SK-N-SH (cell line): Measurements from ENCODE around the gene KIAA0232. TPM values are rescaled to one million over a fixed set of nuclear protein-coding genes. Genes with fewer than 3 reads are reported as not detected.
"Not testable (repeated sequence)": the region's sequence is repeated elsewhere in the genome, so short reads cannot be mapped to it uniquely, and the experiment has no call there.

Experiments used
- CTCF ChIA-PET: fragments of 300-600, 350-600 bp; formaldehyde crosslinking; extraction: SDS; loops from one replicate; lab custom pipeline; 2021; lab: Yijun Ruan, JAX
- POLR2A ChIA-PET: fragments of 350-600 bp; sonication (Branson Sonifier 250); formaldehyde crosslinking; extraction: SDS; loops from one replicate; lab custom pipeline; 2020; ENCODE audit warnings: antibody characterized with exemption, inconsistent platforms; lab: Yijun Ruan, JAX
- DNase-seq: peaks from one replicate; pipeline ENCODE4 v3.0.0; 2012
- H2AFZ ChIP-seq: fragments of 200-600 bp; sonication (generic); 2 replicates; pipeline ENCODE4 v1.8.1; 2016; ENCODE audit warnings: antibody characterized with exemption, mild to moderate bottlenecking, low read depth
- H3F3A ChIP-seq: fragments of 200-600 bp; sonication (generic); replicated peaks from 2 replicates; pipeline ENCODE3; 2016; ENCODE audit warnings: antibody characterized with exemption, mild to moderate bottlenecking; ENCODE audit not compliant: insufficient read depth
- H3K27ac ChIP-seq, 2 experiments: fragments of 200-500 bp in 1 of 2; fragments of 200-600 bp in 1 of 2; sonication (Bioruptor generic) in 1 of 2; sonication (generic), shearing (Covaris generic) in 1 of 2; 2 replicates each; pipeline versions ENCODE4 v1.5.1 to v1.6.1; 2014 to 2016; ENCODE audit warnings: low read depth in 2 of 2, inconsistent platforms in 1 of 2, low read length in 1 of 2, mild to moderate bottlenecking in 1 of 2, mixed read lengths in 1 of 2
- H3K27me3 ChIP-seq: fragments of 200-600 bp; sonication (generic), shearing (Covaris generic); 2 replicates; pipeline ENCODE4 v1.6.1; 2016; ENCODE audit warnings: mixed run types; ENCODE audit not compliant: insufficient read depth
- H3K36me3 ChIP-seq, 2 experiments: fragments of 200-500 bp in 1 of 2; fragments of 200-600 bp in 1 of 2; sonication (Bioruptor generic) in 1 of 2; sonication (generic) in 1 of 2; replicated peaks in 1 of 2; 2 replicates each; pipeline versions ENCODE3 to v1.5.1; 2014 to 2016; ENCODE audit warnings: low read length in 1 of 2, mild to moderate bottlenecking in 1 of 2; ENCODE audit not compliant: insufficient read depth in 2 of 2, control insufficient read depth in 1 of 2
- H3K4me1 ChIP-seq, 2 experiments: fragments of 200-500 bp in 1 of 2; fragments of 200-600 bp in 1 of 2; sonication (Bioruptor generic) in 1 of 2; sonication (generic), shearing (Covaris generic) in 1 of 2; 2 replicates each; pipeline versions ENCODE4 v1.5.1 to v1.6.1; 2014 to 2016; ENCODE audit warnings: low read depth in 1 of 2, low read length in 1 of 2, mixed run types in 1 of 2; ENCODE audit not compliant: insufficient read depth in 2 of 2, control insufficient read depth in 1 of 2
- H3K4me2 ChIP-seq: fragments of 200-600 bp; sonication (generic), shearing (Covaris generic); 2 replicates; pipeline ENCODE4 v1.6.1; 2017; ENCODE audit warnings: mixed run types
- H3K4me3 ChIP-seq, 2 experiments: fragments of 200-500 bp in 1 of 2; fragments of 200-600 bp in 1 of 2; sonication (Bioruptor generic) in 1 of 2; sonication (generic), shearing (Covaris generic) in 1 of 2; 2 replicates each; pipeline versions ENCODE4 v1.5.1 to v1.8.1; 2014 to 2016; ENCODE audit warnings: low read depth in 2 of 2, inconsistent platforms in 1 of 2, low read length in 1 of 2, mild to moderate bottlenecking in 1 of 2, mixed read lengths in 1 of 2, moderate library complexity in 1 of 2
- H3K79me2 ChIP-seq: fragments of 200-600 bp; sonication (generic); 2 replicates; pipeline ENCODE4 v1.8.1; 2017; ENCODE audit warnings: mild to moderate bottlenecking; ENCODE audit not compliant: insufficient read depth
- H3K9ac ChIP-seq: fragments of 200-600 bp; sonication (generic); 2 replicates; pipeline ENCODE4 v1.6.1; 2017; ENCODE audit warnings: mixed run types
- H3K9me2 ChIP-seq: fragments of 200-600 bp; sonication (generic); 2 replicates; pipeline ENCODE4 v1.6.1; 2017; ENCODE audit warnings: mixed run types
- H3K9me3 ChIP-seq: fragments of 200-600 bp; sonication (generic); 2 replicates; pipeline ENCODE4 v1.6.1; 2017; ENCODE audit warnings: mixed run types, mild to moderate bottlenecking, moderate library complexity
- H4K20me1 ChIP-seq: fragments of 200-600 bp; sonication (generic); 2 replicates; pipeline ENCODE4 v1.6.1; 2017; ENCODE audit warnings: mild to moderate bottlenecking, mixed run types; ENCODE audit not compliant: insufficient read depth
- CTCF ChIP-seq: fragments of 200-600 bp; sonication (generic); IDR thresholded peaks from 2 replicates; pipeline ENCODE4 v1.6.1; 2017; ENCODE audit warnings: antibody characterized with exemption, mild to moderate bottlenecking, moderate library complexity
- EP300 ChIP-seq, 2 experiments: IDR thresholded peaks; 2 replicates each; pipeline versions ENCODE4 v1.4.0 to v1.6.1; 2012; ENCODE audit warnings: borderline replicate concordance in 1 of 2, low read depth in 1 of 2, low read length in 1 of 2
- FOXJ3 ChIP-seq: sonication (generic); formaldehyde crosslinking; IDR thresholded peaks from 2 replicates; pipeline ENCODE4 v1.5.1; 2020; ENCODE audit warnings: mild to moderate bottlenecking, missing genetic modification reagents
- GABPA ChIP-seq: IDR thresholded peaks from 2 replicates; pipeline ENCODE4 v1.4.0; 2012; ENCODE audit warnings: low read depth, mild to moderate bottlenecking
- MXI1 ChIP-seq: IDR thresholded peaks from 2 replicates; pipeline ENCODE4 v1.6.1; 2012; ENCODE audit warnings: mild to moderate bottlenecking, low read depth, low read length, improper control_type of control experiment
- POLR2AphosphoS5 ChIP-seq: IDR thresholded peaks from 2 replicates; pipeline ENCODE4 v1.6.1; 2012; ENCODE audit warnings: low read depth, low read length
- RAD21 ChIP-seq: IDR thresholded peaks from 2 replicates; pipeline ENCODE4 v1.6.1; 2012; ENCODE audit warnings: mild to moderate bottlenecking, low read length
- RCOR1 ChIP-seq: fragments of 150-350 bp; IDR thresholded peaks from 2 replicates; pipeline ENCODE4 v1.6.1; 2017; ENCODE audit warnings: antibody characterized with exemption, low read length
- SMC3 ChIP-seq: IDR thresholded peaks from 2 replicates; pipeline ENCODE4 v1.6.1; 2012; ENCODE audit warnings: low read depth, low read length, improper control_type of control experiment
- TAF1 ChIP-seq: IDR thresholded peaks from 2 replicates; pipeline ENCODE4 v1.6.1; 2012; ENCODE audit warnings: low read depth, mild to moderate bottlenecking, low read length, moderate library complexity, borderline replicate concordance
- TCF12 ChIP-seq: IDR thresholded peaks from 2 replicates; pipeline ENCODE4 v1.4.0; 2012
- TEAD4 ChIP-seq: IDR thresholded peaks from 2 replicates; pipeline ENCODE4 v1.4.0; 2012; ENCODE audit warnings: mild to moderate bottlenecking, borderline replicate concordance; ENCODE audit not compliant: insufficient read depth
- YY1 ChIP-seq: IDR thresholded peaks from 2 replicates; pipeline ENCODE4 v1.4.0; 2012; ENCODE audit warnings: low read depth, mild to moderate bottlenecking
- WGBS: methylation state at CpG from one replicate; pipeline ENCODE4 v1.1.6; 2017; ENCODE audit warnings: low lambda C conversion rate; 5-methylcytosine and 5-hydroxymethylcytosine counted together
- polyA plus RNA-seq, 3 experiments: library from polyadenylated mRNA; depleted of rRNA; stranded (reverse); fragments of >200 nt; gene quantifications; 2 replicates each; pipeline ENCODE4 v1.2.3, GENCODE V29; 2012
- TF ChIP-seq, protein P1 (sequence below): fragments of 150-350 bp; IDR thresholded peaks from 2 replicates; pipeline ENCODE4 v1.6.1; 2016; ENCODE audit warnings: mild to moderate bottlenecking, low read depth, low read length
- TF ChIP-seq, protein P2 (sequence below): fragments of 150-350 bp; IDR thresholded peaks from 2 replicates; pipeline ENCODE4 v1.6.1; 2017; ENCODE audit warnings: antibody characterized with exemption, low read length, low read depth, borderline replicate concordance

The KIAA0232 gene
- polyA plus RNA-seq, 1 of the 3 experiments (the other 2 are of a cell fraction): 5.7 TPM

DNA sequence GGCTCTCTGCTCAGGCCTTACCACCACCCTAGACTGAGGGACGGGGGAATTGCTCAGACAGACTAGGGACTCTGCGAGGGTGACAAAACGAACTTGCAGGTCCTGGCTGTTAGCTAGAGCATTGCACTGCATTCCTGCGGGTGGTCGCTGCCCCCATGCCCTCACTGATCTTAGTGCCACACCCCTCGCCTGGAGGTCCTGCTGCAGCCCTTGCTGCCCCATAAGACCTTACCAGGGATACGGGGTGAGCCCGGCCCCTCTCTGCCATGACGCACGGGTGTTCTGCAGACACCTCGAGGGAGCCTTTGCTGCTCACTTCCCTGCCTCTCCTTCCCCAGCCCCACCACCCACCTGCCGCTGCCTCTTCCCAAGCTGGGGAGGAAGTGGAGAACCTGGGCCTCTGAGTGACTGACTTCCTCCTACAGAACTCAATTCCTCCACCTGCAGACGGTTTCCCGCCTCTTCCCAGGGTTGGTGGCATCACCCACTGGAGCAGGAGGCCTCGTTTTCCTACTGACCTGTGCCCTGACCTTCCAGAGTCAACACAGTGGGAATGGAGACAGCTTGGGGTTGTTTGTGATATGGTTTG is 107.3 kb downstream of the KIAA0232 start:
- no peaks in the 10 kb centered on the region for H3K9me2 ChIP-seq
- H3K4me3 ChIP-seq: no peak overlapping the region
- 95% methylated on average over 8 of the region's 15 CpGs for WGBS
- no peaks in the 10 kb centered on the region for H3F3A ChIP-seq
- no peak overlapping the region for H3K27ac ChIP-seq
- POLR2A ChIA-PET: no interaction called here
- CTCF ChIA-PET: interaction anchor here (1.2 kb wide), 1 partner anchor 15 kb away, joined by 3 read pairs; no protein-coding TSS in a partner anchor
- H3K79me2 ChIP-seq: no peaks in the 10 kb centered on the region
- H3K9me3 ChIP-seq: no peaks in the 10 kb centered on the region
- H3K27me3 ChIP-seq: no peaks in the 10 kb centered on the region
- H3K36me3 ChIP-seq: no peaks in the 10 kb centered on the region
- H3K4me1 ChIP-seq: peaks cover 0 to 3% of the 10 kb centered on the region in 2 experiments; a peak in 1 of 4 replicates
- no peak overlapping the region for H3K9ac ChIP-seq
- H2AFZ ChIP-seq: no peak overlapping the region
- TF ChIP-seq TAF1 (no peak), RAD21 (no peak), RCOR1 (no peak), EP300 (IDR thresholded peaks at IDR 0.05; ENCODE audit: borderline replicate concordance in 1 of 2, low read depth in 1 of 2, low read length in 1 of 2) (no peak)
- TF ChIP-seq, protein P1, sequence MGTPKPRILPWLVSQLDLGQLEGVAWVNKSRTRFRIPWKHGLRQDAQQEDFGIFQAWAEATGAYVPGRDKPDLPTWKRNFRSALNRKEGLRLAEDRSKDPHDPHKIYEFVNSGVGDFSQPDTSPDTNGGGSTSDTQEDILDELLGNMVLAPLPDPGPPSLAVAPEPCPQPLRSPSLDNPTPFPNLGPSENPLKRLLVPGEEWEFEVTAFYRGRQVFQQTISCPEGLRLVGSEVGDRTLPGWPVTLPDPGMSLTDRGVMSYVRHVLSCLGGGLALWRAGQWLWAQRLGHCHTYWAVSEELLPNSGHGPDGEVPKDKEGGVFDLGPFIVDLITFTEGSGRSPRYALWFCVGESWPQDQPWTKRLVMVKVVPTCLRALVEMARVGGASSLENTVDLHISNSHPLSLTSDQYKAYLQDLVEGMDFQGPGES: no peak
- no peaks in the 10 kb centered on the region for H4K20me1 ChIP-seq
- no peak for DNase-seq
- no peak overlapping the region for H3K4me2 ChIP-seq

GRCh38 chr4:6890358-6890757 is 107.8 kb downstream of the KIAA0232 start:
- no peak for DNase-seq
- Histone ChIP-seq H3K9me2 (no peaks in the 10 kb centered on the region), H3K4me2 (no peak overlapping the region), H3F3A (no peaks in the 10 kb centered on the region), H3K4me1 (peaks cover 0 to 3% of the 10 kb centered on the region in 2 experiments; a peak in 1 of 4 replicates), H3K27me3 (no peaks in the 10 kb centered on the region), H4K20me1 (no peaks in the 10 kb centered on the region), H2AFZ (no peak overlapping the region), H3K4me3 (no peak overlapping the region), H3K36me3 (no peaks in the 10 kb centered on the region), H3K27ac (no peak overlapping the region), H3K79me2 (no peaks in the 10 kb centered on the region), H3K9me3 (no peaks in the 10 kb centered on the region), H3K9ac (no peak overlapping the region)
- WGBS: 90% methylated on average over 3 of the region's 3 CpGs
- CTCF ChIA-PET: interaction anchor here (1.2 kb wide), 1 partner anchor 16 kb away, joined by 3 read pairs; no protein-coding TSS in a partner anchor
- TF ChIP-seq CTCF: no peak
- TF ChIP-seq TCF12: no peak
- TF ChIP-seq FOXJ3 (CRISPR knock-in tag): no peak
- no peak for TF ChIP-seq GABPA
- TF ChIP-seq SMC3: no peak
- TF ChIP-seq RAD21: no peak
- no peak for TF ChIP-seq MXI1
- no peak for TF ChIP-seq TEAD4
- no peak for TF ChIP-seq YY1
- TF ChIP-seq RCOR1: no peak
- TF ChIP-seq, protein P2, sequence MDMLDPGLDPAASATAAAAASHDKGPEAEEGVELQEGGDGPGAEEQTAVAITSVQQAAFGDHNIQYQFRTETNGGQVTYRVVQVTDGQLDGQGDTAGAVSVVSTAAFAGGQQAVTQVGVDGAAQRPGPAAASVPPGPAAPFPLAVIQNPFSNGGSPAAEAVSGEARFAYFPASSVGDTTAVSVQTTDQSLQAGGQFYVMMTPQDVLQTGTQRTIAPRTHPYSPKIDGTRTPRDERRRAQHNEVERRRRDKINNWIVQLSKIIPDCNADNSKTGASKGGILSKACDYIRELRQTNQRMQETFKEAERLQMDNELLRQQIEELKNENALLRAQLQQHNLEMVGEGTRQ: no peak
- TF ChIP-seq POLR2AphosphoS5: no peak
- POLR2A ChIA-PET: no interaction called here

DNA sequence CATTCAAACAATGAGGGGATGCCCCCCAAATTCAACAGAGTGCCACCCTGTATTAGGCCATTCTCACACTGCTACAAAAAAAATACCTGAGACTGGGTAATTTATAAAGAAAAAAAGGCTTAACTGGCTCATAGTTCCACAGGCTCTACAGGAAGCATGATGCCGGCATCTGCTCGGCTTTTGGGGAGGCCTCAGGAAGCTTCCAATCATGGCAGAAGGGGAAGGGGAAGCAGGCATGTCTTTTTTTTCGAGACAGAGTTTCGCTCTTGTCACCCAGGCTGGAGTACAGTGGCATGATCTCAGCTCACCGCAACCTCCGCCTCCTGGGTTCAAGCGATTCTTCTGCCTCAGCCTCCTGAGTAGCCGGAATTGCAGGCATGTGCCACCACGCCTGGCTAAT is 108.4 kb downstream of the KIAA0232 start:
- H4K20me1 ChIP-seq, H3K27ac ChIP-seq, H3K4me1 ChIP-seq, H3K9ac ChIP-seq, H3K4me3 ChIP-seq, H3K27me3 ChIP-seq, H3K79me2 ChIP-seq, H3K4me2 ChIP-seq, H3K36me3 ChIP-seq, H2AFZ ChIP-seq, H3K9me3 ChIP-seq, H3F3A ChIP-seq, H3K9me2 ChIP-seq, DNase-seq, POLR2A ChIA-PET, CTCF ChIA-PET: not testable (repeated sequence)
- whole genome bisulfite sequencing: 94% methylated on average over 9 of the region's 9 CpGs
